CD4-positive, alpha-beta T cell treated with Interferon gamma for 1 hour (primary cell): Measurements from ENCODE around the gene AP2B1.
A peak's percentile ranks its signal among the peaks of the same experiment; 100 is the strongest.

Experiments
- DNase-seq: peaks from one replicate; pipeline ENCODE4 v3.0.0-alpha.2; 2020

AP2B1 gene

DNA sequence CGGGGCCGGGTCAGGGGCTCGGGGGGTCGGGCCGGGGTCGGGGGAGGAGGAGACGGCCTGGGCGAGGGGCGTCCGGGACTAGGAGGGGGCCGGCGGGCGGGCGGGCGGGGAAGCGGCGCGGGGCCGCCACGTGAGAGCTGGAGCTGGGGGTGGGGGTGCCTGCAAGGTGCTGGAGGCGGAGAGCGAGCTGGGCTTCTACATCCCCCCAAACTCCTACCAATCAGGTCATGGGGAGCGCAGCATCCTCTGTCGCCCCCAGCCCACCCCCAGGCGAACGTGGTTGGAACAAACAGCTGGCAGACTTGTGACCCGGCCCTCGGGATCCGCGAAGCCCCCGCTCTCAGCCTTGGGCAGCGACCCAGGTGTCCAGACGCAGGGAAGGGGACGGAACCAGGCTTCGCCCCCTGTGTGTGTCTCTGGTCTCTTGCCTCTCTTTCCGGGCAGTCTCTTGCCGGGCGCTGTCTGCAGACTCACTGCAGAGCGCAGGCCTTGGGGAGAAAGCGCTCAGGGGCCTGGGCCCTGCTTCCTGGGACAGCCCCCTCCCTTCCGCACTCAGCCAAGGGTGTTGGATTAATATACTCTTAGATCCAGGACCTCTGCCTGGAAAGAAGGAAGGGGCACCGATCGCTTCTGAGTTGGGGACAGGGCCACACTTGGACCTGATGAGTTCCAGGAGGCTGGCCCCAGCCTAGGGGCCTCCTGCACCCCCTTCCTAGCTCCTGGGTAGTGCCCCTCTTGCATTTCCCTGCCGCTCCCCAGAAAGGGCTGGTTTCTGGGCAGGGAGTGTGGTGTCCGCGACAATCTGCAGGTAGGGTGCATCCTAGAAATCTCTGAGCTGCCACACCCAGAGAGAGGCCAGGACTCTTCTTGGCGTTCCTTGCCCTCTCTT lies 145.0 kb downstream of the AP2B1 start:
- DNase-seq = no peak

DNA sequence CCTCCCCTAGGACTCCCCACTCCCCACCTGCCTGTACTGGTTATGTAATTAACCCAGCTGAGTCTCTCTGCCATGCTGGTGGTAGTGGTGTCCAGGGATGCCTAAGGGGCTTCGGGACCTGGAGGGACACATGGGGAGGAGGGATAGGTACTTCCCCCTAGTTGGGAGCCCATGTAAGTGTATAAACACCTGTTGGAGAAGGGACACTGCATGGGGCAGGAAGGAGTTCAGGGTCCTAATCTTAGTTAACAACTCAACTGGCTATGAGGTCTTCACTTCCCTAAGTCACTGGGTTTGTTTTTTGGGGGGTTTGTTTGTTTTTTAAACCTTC lies 145.6 kb downstream of the AP2B1 start:
- DNase-seq = no peak

DNA sequence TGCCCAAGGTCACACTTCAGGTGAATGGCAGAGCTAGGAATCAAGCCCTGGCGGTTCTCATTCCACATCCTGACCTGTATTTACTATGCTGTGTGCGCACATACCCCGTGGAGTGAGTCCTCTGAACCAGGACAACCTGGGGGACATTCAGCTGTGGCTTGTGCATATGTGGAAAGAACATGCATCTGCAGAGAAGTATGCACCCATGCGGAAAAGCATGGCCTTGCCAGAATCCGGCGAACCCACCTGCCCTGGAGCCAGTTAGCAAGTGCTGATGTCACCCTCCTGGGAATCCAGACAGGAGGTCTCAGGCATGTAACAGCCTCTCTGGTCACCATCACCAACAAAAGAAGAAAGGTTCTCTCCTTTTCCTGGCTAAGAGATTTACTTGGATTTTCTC lies 146.2 kb downstream of the AP2B1 start:
- no peak for DNase-seq

DNA sequence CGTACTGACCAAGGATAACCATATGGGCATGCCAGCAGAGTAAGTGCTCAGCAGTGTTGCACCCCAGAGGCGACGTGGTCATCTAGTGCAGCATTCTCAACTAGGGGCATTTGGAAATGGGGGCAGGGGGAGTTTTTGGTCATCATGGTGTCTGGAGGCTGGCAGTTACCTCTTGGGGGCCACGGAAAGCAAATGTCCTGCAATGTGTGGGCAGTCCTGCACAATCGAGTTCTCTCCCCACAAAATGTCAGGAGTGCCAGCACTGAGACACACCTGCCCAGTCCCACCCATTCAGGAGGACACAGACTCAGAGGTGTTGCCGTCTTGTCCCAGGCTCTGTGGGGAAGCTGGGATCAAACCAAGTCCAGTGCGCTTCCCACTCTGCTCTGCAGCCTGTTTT lies 147.3 kb downstream of the AP2B1 start:
- no peak for DNase-seq

DNA sequence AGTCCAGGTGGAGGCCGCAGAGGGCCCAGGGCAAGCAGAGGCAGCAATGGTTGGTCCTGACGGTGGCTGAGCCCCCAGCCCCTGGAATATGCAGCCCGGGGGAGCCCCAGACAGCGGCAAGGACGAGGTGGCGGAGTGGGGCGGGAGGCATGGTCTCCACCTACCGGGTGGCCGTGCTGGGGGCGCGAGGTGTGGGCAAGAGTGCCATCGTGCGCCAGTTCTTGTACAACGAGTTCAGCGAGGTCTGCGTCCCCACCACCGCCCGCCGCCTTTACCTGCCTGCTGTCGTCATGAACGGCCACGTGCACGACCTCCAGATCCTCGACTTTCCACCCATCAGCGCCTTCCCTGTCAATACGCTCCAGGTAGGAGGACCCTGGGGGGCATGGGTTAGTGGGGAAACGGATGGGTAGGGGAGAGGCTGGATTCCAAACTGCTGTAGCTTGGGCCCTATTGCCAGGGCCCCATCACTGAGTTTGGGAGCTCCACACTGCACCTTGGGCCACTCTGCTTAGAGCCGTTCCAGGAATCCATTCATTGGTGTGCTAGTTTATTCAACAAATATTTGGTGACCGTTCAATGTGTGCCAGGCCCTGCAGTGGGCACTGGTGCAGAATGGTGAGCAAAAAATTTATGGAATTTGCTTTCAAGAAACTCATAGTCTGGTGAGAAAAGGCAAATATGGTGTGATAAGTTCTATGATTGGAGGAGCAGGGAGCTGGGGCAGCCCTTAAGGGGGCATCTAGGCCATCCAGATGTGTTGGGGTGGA lies 148.1 kb downstream of the AP2B1 start:
- DNase-seq = no peak

DNA sequence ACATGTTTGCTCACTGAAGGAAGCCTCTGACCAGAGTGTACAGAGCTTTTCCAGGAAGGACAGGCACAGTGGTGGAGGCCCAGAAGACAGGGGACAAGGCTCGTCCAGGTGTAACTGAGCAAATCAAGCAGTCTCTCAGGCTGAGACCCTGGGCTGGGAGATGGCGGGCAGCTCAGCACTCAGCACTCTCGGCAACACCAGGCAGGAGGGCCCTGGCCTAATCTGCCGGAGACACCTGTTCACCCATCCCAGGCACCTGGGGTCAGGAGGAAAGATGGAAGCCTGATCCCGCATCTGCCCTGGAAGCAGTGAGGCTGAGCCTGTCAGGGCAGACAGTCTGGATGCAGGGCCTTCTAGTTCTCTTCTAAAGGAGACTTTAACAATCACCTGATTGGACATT lies 149.1 kb downstream of the AP2B1 start:
- DNase-seq = no peak

DNA sequence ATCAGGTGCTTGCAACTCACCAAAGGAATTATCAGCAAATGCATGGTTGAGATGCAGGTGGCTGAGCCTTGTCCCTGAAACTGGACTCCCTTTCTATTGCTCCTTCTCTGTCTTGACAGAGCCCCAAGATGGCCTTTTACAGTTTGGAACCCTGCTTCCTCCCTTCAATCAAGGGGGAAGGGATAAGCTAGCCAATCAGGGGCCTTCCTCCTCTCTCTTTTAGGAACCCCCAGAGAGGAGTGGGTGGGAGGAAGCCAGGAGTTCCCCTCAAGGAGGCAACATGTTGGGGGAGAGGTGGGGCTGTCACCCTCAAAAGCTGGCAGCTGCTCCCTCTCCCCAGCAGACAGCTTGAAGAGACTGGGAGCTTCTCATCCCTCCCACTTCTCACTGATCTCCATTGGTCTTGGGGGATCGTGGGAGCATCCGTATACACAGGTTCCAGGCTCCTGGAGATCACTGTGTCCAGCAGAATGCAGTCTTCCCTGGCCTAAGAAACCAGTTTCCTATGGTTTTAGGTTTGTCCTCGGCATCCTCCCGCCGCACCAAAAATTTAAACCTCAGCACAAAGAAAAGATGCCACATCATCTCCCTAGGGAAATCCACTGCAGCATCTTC lies 151.5 kb downstream of the AP2B1 start:
- no peak for DNase-seq

DNA sequence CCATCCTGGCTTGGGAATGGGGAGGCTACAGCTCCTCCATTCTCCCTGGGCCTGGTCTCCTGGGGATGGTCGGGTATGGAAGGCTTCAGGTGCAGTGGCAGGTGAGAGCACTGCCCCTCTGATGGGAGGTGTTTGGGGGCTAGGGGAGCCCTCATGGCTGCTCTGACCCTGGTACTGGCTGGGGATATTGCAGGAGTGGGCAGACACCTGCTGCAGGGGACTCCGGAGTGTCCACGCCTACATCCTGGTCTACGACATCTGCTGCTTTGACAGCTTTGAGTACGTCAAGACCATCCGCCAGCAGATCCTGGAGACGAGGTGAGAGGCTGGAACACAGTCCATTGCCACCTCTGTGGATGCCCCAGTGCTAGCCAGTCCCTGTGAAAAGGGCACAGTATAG lies 153.1 kb downstream of the AP2B1 start:
- DNase-seq = no peak

DNA sequence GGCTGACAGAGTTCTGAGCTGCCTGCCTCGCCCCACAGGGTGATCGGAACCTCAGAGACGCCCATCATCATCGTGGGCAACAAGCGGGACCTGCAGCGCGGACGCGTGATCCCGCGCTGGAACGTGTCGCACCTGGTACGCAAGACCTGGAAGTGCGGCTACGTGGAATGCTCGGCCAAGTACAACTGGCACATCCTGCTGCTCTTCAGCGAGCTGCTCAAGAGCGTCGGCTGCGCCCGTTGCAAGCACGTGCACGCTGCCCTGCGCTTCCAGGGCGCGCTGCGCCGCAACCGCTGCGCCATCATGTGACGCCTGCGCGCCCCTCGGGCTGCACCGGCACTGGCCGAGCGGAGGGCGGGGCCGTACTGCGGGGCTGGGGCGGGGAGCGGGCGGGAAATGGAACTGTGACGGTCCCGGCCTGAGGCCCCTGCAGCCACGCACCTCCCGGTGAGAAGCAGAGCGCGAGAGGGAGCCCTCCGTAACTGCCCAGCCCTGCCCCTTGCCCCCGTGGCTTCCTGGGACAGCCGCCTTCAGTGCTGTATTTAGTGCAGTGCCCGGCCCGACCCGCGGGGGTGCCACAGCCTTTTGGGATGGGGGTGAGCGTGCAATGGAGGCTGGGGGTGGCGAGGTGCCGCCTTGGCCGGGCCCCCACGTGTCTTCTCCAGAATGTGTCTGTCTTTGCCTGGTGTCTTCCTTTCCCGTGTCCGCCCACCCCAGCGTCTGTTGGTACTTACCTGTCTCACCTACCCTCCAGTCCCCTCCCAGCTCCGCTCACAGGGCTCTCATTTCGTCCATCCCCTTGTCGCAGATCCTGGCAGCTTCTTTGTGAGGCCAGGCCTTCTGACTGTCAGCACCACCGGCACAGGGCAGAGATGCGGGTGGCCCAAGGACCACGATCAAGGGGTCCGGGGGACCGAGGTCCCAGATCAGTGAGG lies 154.1 kb downstream of the AP2B1 start:
- DNase-seq = no peak

DNA sequence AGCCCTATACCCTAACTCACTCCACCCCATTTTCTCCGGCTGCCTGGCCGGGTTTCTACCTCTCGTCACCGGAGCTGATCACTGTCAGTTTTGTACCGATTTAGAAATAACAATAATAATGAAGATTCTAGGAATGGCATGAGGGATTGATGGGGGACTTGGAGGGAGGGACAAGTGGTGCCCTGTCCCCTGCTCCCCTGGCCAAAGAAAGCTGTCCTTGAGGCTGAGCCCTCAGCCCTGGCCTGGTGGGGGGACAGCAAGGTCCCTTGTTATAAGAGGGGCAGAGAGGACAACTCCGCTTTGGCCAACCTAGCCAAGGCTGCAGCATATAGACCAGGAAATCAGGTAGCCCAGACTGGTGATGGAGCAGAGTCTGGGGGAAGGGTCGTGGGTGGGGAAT lies 155.4 kb downstream of the AP2B1 start:
- no peak for DNase-seq

DNA sequence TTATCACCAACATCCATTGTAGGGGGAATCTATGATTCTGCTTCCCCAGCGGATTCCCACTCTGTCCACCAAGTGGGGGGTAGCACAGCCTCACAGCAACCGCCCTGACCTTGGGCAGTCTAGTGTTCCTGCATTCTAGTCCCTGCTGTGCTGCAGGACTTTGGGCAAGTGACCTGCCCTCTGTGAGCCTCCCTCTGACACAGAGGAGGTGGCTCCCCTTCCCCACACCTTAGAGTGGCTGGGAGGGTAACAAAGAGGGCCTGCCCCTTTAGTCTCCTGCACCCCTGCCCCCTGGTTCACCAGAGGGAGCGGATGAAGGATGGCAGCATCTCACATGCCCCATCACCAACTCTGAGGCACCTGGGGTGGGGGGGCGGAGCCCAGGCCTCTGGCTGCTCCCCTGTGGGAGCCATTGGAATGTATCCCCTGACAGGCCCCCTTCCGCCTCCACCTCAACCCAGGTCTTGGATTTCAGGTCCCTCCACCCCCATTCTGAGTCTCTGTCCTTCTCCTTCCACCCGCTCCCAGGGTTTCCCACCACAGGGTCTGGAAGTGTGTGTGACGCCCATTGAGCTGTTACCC lies 155.9 kb downstream of the AP2B1 start:
- DNase-seq = no peak

DNA sequence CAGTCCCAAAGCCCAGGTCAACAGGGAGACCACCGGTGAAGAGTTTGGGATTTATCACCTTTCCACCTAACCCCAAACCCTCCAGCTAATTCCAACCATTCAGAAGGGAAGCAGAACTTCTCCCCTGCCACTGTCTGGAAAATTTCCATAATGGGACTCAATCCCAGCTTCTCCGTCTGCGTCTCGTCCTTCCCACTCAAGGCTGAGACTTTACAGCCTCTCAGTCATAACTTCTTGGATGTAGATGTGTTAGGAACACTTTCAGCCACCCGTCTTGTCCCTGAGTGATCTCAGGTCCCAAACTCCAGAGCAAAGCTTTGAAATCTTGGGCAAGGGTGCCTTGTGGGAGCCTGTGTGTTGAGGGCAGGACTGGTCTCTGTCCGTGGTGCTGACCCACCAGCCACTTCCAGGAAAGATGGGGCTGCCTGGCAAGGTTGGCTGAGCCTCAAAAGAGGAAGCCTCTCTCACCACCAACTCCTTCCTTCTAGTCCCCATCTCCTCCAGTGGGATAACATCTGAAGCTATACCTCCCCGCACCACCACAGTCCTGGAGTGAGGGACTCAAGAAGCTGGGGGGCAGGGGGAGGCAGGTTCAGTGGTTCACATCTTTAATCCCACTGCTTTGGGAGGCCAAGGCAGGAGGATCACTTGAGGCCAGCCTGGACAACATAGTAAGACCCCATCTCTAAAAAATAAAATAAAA lies 156.7 kb downstream of the AP2B1 start:
- no peak for DNase-seq

DNA sequence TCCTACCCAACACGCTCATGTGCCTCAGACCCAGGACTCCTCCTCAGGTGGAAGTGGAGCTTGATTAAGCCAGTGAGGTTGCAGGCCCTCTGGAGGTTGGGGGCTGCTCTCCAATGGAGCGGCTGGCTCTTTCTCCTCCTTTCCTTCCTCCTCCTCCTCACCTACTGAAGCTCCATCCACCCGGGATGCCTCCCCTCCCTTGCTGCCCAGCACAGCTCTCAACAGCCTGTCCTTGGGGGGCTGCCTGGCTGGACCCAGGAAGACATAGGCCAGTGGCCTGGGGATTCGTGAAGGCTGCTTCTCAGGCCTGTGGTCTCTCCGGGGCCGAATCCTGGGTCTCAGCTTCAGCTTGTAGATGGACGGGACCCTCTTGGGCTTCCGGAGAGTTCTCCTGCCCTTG lies 157.7 kb downstream of the AP2B1 start:
- no peak for DNase-seq

DNA sequence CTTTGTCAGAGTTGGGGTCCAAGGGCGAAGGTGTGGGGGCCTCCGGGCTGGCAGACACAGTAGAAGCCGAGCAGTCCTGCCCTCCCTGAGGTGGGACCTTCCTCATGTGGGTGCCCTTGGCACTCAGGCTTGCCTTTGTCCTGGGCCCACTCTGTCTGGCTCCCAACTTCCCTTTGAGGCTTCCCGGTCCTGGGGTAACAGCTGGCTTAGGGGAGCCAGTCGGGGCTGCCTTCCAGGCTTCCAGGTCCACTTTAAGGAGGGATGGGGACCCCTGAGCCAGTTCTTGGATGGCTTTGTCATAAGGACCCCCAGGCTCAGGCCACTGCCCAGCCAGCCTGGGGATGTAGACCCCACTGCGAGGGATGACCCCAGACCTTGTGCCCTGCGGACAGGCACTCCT lies 158.1 kb downstream of the AP2B1 start:
- DNase-seq = no peak

DNA sequence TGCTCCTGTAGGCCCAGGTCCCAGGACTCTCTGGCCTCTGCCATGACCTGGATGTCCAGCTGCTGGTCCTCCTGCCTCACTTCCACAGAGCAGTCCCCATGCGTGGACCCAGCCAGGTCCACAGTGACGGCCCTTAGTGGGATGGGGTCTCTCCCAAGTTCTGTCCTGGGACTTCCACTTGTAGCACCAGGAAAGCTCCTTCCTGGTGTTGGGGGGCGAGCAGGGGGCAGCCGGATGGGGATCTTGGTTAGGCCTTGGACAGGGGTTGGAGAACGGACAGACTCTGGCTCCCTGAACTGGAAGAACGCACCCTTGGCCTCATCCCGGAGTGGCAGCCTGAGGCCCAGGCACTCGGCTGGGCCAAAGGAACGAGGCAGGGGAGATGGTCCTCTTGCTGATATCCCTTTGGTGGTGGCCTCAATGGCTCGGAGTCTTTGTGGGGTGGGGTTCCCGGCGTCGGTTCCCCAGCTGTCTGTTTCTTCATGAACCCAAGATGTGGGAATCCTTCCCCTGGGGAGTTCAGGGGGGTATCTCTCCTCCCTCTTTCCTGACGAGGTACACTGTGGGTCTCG lies 158.7 kb downstream of the AP2B1 start:
- DNase-seq = no peak

DNA sequence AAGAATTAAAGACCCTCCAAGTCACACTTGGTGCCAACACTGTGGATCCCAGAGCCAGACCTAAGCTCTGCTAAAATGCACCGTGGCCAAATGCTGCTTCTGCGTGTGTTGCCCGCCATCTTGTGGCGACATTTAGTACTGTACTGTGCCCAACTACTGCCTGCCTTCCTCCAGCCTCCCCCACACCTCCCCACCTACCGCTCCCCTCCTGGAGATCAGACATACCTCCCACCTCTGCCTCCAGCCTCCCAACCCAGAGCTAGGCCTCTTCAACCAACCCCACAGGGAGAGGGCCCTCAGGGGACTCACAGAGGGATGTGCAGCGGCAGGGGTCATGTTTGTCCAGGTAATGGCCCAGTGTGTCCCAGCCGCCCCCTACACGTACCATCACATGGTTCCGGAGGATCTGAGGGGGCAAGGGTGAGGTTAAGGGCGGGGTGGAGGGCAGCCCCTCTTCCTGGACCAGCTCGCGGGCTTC lies 160.5 kb downstream of the AP2B1 start:
- DNase-seq = peak; percentile 69

DNA sequence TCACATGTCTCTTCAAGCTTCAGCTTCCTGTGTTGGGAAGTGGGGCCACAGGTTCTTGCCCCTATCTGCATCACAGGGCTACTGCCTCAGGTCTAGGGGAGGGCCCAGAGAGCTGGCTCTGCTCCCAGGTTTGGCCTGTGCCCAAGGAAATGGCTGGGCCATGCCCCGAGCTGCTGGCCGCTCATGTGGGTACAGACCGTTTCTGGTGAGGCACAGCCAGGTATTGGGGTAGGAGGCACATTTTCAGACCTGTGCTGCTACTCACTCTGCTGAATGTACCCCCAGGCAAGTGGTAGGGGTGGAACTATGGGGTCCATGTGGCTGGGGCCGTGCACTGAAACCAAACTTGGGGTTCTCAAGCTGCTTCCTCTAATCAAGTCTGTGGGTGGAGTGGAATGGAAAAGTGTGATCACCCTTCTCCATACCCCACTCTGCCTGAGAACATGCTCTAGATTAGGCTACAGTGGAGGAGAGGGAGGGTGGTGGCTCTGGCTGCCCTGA lies 161.3 kb downstream of the AP2B1 start:
- DNase-seq = no peak

DNA sequence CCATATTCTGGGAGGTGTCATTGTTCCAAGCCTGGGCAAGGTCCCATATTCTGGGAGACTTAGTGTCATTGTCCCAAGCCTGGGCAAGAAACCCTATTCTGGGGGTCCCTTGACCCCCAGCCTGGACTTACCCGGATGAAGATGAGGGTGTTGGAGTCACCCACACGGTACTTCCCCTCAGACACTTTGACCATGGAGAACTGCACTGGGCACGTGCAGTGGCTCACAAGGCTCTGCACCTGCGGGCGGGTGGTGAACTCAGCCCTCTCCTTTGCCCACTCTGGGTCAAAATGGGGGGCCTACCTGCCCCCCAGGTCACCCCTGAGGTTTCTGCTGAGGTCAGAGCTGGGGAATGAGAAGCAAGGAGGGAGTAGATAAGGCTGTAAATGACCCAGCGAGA lies 161.9 kb downstream of the AP2B1 start:
- DNase-seq = no peak

DNA sequence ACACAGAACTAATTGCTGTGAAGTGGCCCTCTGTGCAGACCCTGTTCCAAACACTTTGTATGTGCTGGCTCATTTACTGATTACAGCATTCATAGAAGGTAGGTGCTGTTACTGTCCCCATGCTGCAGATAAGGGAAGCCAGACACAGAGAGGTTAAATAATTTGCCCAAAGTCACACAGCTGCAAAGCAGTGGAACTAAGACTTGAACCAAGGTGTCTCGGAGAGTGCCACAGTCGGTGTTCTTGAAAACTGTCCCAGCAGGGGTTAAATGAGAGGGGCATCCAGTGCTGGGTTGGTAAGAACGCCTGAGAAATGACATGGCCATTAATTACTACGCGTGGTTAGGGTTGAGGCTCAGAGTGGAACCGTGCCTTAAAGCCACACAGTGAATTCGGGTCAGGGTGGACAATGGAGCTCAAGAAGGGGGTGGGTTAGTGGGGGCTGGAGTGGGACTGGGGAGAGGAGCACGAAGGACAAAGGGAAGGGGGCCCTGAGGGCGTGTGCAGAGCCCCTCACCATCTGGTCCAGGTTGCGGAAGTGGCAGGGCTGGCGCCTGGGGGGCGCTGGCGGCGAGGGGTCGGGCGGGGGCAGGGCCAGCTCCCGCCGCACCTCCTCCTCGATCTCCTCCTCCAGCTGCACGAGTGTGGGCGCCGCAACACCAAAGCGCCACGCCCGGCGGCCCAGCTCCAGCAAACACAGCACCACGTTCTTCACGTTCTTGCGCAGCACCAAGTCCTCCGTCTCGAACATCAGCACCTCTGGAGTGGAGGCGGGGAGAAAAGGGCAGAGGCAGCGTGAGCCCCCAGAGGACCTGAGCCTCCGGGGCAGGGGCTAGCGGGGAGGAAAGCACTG lies 162.7 kb downstream of the AP2B1 start:
- DNase-seq = no peak
